AG10803 (cell line): Measurements from ENCODE around the gene ULK2.
A peak's percentile ranks its signal among the peaks of the same experiment; 100 is the strongest.

Source experiments
- DNase-seq: peaks from one replicate; pipeline ENCODE4 v3.0.0; 2010; ENCODE audit warnings: low read depth
- H3K4me3 ChIP-seq: 2 replicates; pipeline ENCODE4 v1.5.1; 2011; ENCODE audit warnings: mild to moderate bottlenecking, low read length, control low read depth
- CTCF ChIP-seq: conservative IDR thresholded peaks from 2 replicates; pipeline ENCODE4 v1.5.1; 2011; ENCODE audit warnings: mild to moderate bottlenecking, low read length, control low read depth, inconsistent platforms

ULK2 gene

GRCh38 chr17:19752216-19753050 lies 115.3 kb downstream of the ULK2 start:
- TF ChIP-seq CTCF, result no peak
- no peak overlapping the region for H3K4me3 ChIP-seq
- no peak for DNase-seq

GRCh38 chr17:19750835-19751234 lies 116.9 kb downstream of the ULK2 start:
- no peak overlapping the region for H3K4me3 ChIP-seq
- TF ChIP-seq CTCF, result no peak
- DNase-seq, result no peak

- TF ChIP-seq CTCF, result no peak
- no peak overlapping the region for H3K4me3 ChIP-seq
- DNase-seq, result no peak
These were observed 117.6 kb downstream of the ULK2 start for GRCh38 chr17:19750020-19750572.

GRCh38 chr17:19748807-19749193 lies 118.9 kb downstream of the ULK2 start:
- no peak for TF ChIP-seq CTCF
- H3K4me3 ChIP-seq, result no peak overlapping the region
- no peak for DNase-seq

- peak; percentile 69 for DNase-seq
- no peak for TF ChIP-seq CTCF
These were observed 119.6 kb downstream of the ULK2 start, which contains the start of gene ALDH3A1 for GRCh38 chr17:19747829-19748806. Gene ALDH3A1 (minus strand): TSS chr17:19748298. CDS start chr17:19745129, 3,169 bp downstream.

GRCh38 chr17:19747159-19747719 lies 120.5 kb downstream of the ULK2 start:
- no peak for TF ChIP-seq CTCF
- H3K4me3 ChIP-seq, result no peak overlapping the region
- no peak for DNase-seq

More at GRCh38 chr17:19747829-19748806, 119.6 kb downstream of the ULK2 start, which contains the start of gene ALDH3A1:
- H3K4me3 ChIP-seq, result no peak within 1 kb of the TSS
